Mesothelial cell of epicardium (in vitro differentiated cells): ENCODE measurements around the gene TOM1L1. TPM values are rescaled to one million over a fixed set of nuclear protein-coding genes. Genes with fewer than 3 reads are reported as not detected.
A peak's percentile ranks its signal among the peaks of the same experiment; 100 is the strongest.

Experiments used
- DNase-seq, 2 experiments: peaks; one replicate each; pipeline ENCODE4 v3.0.0; 2021; ENCODE audit warnings: low spot score in 2 of 2; ENCODE audit not compliant: unreplicated experiment in 2 of 2
- H3K27ac Mint-ChIP-seq: 2 replicates; pipeline ENCODE4 v1.8.0; 2021; ENCODE audit warnings: mixed read lengths
- H3K27me3 Mint-ChIP-seq: 2 replicates; pipeline ENCODE4 v1.8.0; 2021; ENCODE audit warnings: low read depth, mixed read lengths
- H3K36me3 Mint-ChIP-seq: 2 replicates; pipeline ENCODE4 v1.8.0; 2021; ENCODE audit warnings: mixed read lengths
- H3K4me1 Mint-ChIP-seq: 2 replicates; pipeline ENCODE4 v1.8.0; 2021; ENCODE audit warnings: mixed read lengths
- H3K4me3 Mint-ChIP-seq: 2 replicates; pipeline ENCODE4 v1.8.0; 2021; ENCODE audit warnings: mild to moderate bottlenecking, moderate library complexity, mixed read lengths
- H3K9me3 Mint-ChIP-seq: 2 replicates; pipeline ENCODE4 v1.8.0; 2021; ENCODE audit warnings: mixed read lengths
- CTCF ChIP-seq: fragments of 200-600 bp; sonication (generic); IDR thresholded peaks from one replicate; pipeline ENCODE4 v1.5.0; 2021; ENCODE audit warnings: antibody characterized with exemption; ENCODE audit not compliant: unreplicated experiment
- total RNA-seq: library from RNA; stranded (reverse); gene quantifications from 3 replicates; pipeline ENCODE4 v1.2.1, GENCODE V29; 2021

The TOM1L1 gene
- total RNA-seq, 1 donor from 2014 or later, result 47.8 TPM

GRCh38 chr17:54888254-54888653 is 12.4 kb upstream of the TOM1L1 start:
- TF ChIP-seq CTCF, result no peak
- no peaks in the 10 kb centered on the region for H3K9me3 Mint-ChIP-seq
- H3K4me3 Mint-ChIP-seq, result no peak overlapping the region
- H3K36me3 Mint-ChIP-seq, result no peaks in the 10 kb centered on the region
- no peak overlapping the region for H3K27ac Mint-ChIP-seq
- no peaks in the 10 kb centered on the region for H3K27me3 Mint-ChIP-seq
- peaks cover 3% of the 10 kb centered on the region for H3K4me1 Mint-ChIP-seq
- no peak for DNase-seq

GRCh38 chr17:54888981-54889380 is 11.7 kb upstream of the TOM1L1 start:
- H3K4me1 Mint-ChIP-seq, result peaks cover 3% of the 10 kb centered on the region
- H3K4me3 Mint-ChIP-seq, result no peak overlapping the region
- no peaks in the 10 kb centered on the region for H3K36me3 Mint-ChIP-seq
- no peaks in the 10 kb centered on the region for H3K27me3 Mint-ChIP-seq
- no peak overlapping the region for H3K27ac Mint-ChIP-seq
- H3K9me3 Mint-ChIP-seq, result no peaks in the 10 kb centered on the region
- no peak for TF ChIP-seq CTCF
- no peak for DNase-seq

GRCh38 chr17:54891176-54891821 is 9.4 kb upstream of the TOM1L1 start:
- Mint-ChIP-seq H3K36me3 (no peaks in the 10 kb centered on the region), H3K4me3 (no peak overlapping the region), H3K9me3 (no peaks in the 10 kb centered on the region), H3K27ac (no peak overlapping the region), H3K27me3 (no peaks in the 10 kb centered on the region), H3K4me1 (peaks cover 3% of the 10 kb centered on the region)
- peak in 1 of 2 experiments; percentile 39 for DNase-seq
- peak; percentile 63 for TF ChIP-seq CTCF

- peaks cover 5% of the 10 kb centered on the region for H3K27me3 Mint-ChIP-seq
- no peaks in the 10 kb centered on the region for H3K36me3 Mint-ChIP-seq
- no peak overlapping the region for H3K4me3 Mint-ChIP-seq
- no peaks in the 10 kb centered on the region for H3K9me3 Mint-ChIP-seq
- H3K27ac Mint-ChIP-seq, result no peak overlapping the region
- no peak for DNase-seq
- no peak for TF ChIP-seq CTCF
- peaks cover 3% of the 10 kb centered on the region for H3K4me1 Mint-ChIP-seq
These were observed 8.3 kb upstream of the TOM1L1 start for GRCh38 chr17:54892360-54892759.

GRCh38 chr17:54898576-54898975 is 2.1 kb upstream of the TOM1L1 start:
- Mint-ChIP-seq H3K27ac (no peak overlapping the region), H3K4me3 (no peak overlapping the region), H3K9me3 (no peaks in the 10 kb centered on the region), H3K27me3 (peaks cover 27% of the 10 kb centered on the region), H3K4me1 (peaks cover 21% of the 10 kb centered on the region), H3K36me3 (no peaks in the 10 kb centered on the region)
- DNase-seq, result no peak
- TF ChIP-seq CTCF, result no peak

- peaks cover 27% of the 10 kb centered on the region for H3K27me3 Mint-ChIP-seq
- no peaks in the 10 kb centered on the region for H3K9me3 Mint-ChIP-seq
- H3K4me1 Mint-ChIP-seq, result peaks cover 21% of the 10 kb centered on the region
- no peaks in the 10 kb centered on the region for H3K36me3 Mint-ChIP-seq
- no peak overlapping the region for H3K27ac Mint-ChIP-seq
- DNase-seq, result no peak
- no peak for TF ChIP-seq CTCF
- peak overlapping the region; percentile 87 for H3K4me3 Mint-ChIP-seq
These were observed 1.5 kb upstream of the TOM1L1 start for GRCh38 chr17:54899201-54899600.
